GM12878 (cell line): Measurements from ENCODE around the gene C1orf146. TPM values are rescaled to one million over a fixed set of nuclear protein-coding genes. Genes with fewer than 3 reads are reported as not detected.

ENCODE experiments used
- ATAC-seq: fragments of 200-7000 bp; cut with Tn5 transposase; 3 replicates; pipeline ENCODE4 v1.9.1; 2020; ENCODE audit warnings: mild to moderate bottlenecking, moderate library complexity
- BruUV-seq: library from RNA; stranded (reverse); fragments of 400-500 nt; replicated peaks from 2 replicates; lab custom pipeline; 2021; lab: Mats Ljungman, UMichigan
- CTCF ChIA-PET: fragments of 300-600 bp; sonication (Branson Sonifier 250); formaldehyde crosslinking; extraction: SDS; loops from one replicate; lab custom pipeline; 2021; ENCODE audit warnings: inconsistent platforms; lab: Yijun Ruan, JAX
- POLR2A ChIA-PET: fragments of 350-600 bp; formaldehyde crosslinking; extraction: SDS; loops from one replicate; lab custom pipeline; 2021; ENCODE audit warnings: inconsistent platforms; lab: Charles Lee
- RAD21 ChIA-PET: fragments of 300-600 bp; sonication (Branson Sonifier 250); formaldehyde crosslinking; loops from one replicate; lab custom pipeline; 2023; ENCODE audit warnings: antibody characterized with exemption; ENCODE audit not compliant: unreplicated experiment; lab: Charles Lee
- SMC1A ChIA-PET: fragments of 300-600 bp; sonication (Branson Sonifier 250); formaldehyde crosslinking; loops from one replicate; lab custom pipeline; 2023; ENCODE audit not compliant: unreplicated experiment, uncharacterized antibody; lab: Charles Lee
- DNase-seq: peaks from one replicate; pipeline ENCODE4 v3.0.0-alpha.2; 2011; ENCODE audit warnings: low read depth, low spot score
- FAIRE-seq: peaks from 3 replicates; lab custom pipeline; 2011; peaks lifted over from hg19 to GRCh38; lab: Jason Lieb, UNC
- H2AFZ ChIP-seq: 2 replicates; pipeline ENCODE4 v1.6.0; 2011; ENCODE audit warnings: low read depth, low read length, control low read depth; ENCODE audit not compliant: control insufficient read depth
- H3K27ac ChIP-seq: 2 replicates; pipeline ENCODE4 v1.5.1; 2011; ENCODE audit warnings: control low read depth; ENCODE audit not compliant: control insufficient read depth, insufficient read depth
- H3K27me3 ChIP-seq, 2 experiments: replicated peaks in 1 of 2; 2 replicates each; pipeline versions ENCODE4 v1.6.0 to v1.6.1; 2011; ENCODE audit warnings: low read length in 1 of 2; ENCODE audit not compliant: control insufficient read depth in 2 of 2, insufficient read depth in 2 of 2
- H3K36me3 ChIP-seq, 2 experiments: 2 replicates each; pipeline ENCODE4 v1.5.1; 2011; ENCODE audit warnings: low read length in 1 of 2; ENCODE audit not compliant: control insufficient read depth in 2 of 2, insufficient read depth in 2 of 2
- H3K4me1 ChIP-seq: 2 replicates; pipeline ENCODE4 v1.6.1; 2011; ENCODE audit warnings: mild to moderate bottlenecking, low read length, moderate library complexity, mixed read lengths; ENCODE audit not compliant: control insufficient read depth, insufficient read depth
- H3K4me2 ChIP-seq: 2 replicates; pipeline ENCODE4 v1.6.0; 2011; ENCODE audit warnings: control low read depth; ENCODE audit not compliant: control insufficient read depth, insufficient read depth
- H3K4me3 ChIP-seq: fragments of 200-600 bp; sonication (generic); 2 replicates; pipeline ENCODE4 v1.5.1; 2016
- H3K79me2 ChIP-seq: 2 replicates; pipeline ENCODE4 v1.6.0; 2011; ENCODE audit warnings: low read length; ENCODE audit not compliant: control insufficient read depth, insufficient read depth
- H3K9ac ChIP-seq: 2 replicates; pipeline ENCODE4 v1.8.0; 2011; ENCODE audit warnings: low read length, control low read depth, mixed read lengths; ENCODE audit not compliant: control insufficient read depth, insufficient read depth
- H3K9me3 ChIP-seq: replicated peaks from 3 replicates; pipeline ENCODE4 v1.5.1; 2011; ENCODE audit warnings: mild to moderate bottlenecking, low read length; ENCODE audit not compliant: control insufficient read depth, insufficient read depth
- H4K20me1 ChIP-seq: 2 replicates; pipeline ENCODE4 v1.6.0; 2011; ENCODE audit not compliant: control insufficient read depth, insufficient read depth
- CHD1 ChIP-seq: IDR thresholded peaks from 2 replicates; pipeline ENCODE4 v1.6.1; 2012; ENCODE audit warnings: low read depth, low read length, improper control_type of control experiment
- KLF5 ChIP-seq: fragments of 450-650 bp; IDR thresholded peaks from 2 replicates; pipeline ENCODE4 v1.6.1; 2014; ENCODE audit warnings: mild to moderate bottlenecking; ENCODE audit not compliant: partially characterized antibody
- NFXL1 ChIP-seq: fragments of 450-650 bp; IDR thresholded peaks from 2 replicates; pipeline ENCODE4 v1.6.1; 2017; ENCODE audit warnings: antibody characterized with exemption, mild to moderate bottlenecking, borderline replicate concordance
- SIX5 ChIP-seq: IDR thresholded peaks from 2 replicates; pipeline ENCODE4 v1.6.1; 2011; ENCODE audit warnings: mild to moderate bottlenecking, low read depth, low read length, moderate library complexity; ENCODE audit not compliant: severe bottlenecking
- SPI1 ChIP-seq: IDR thresholded peaks from 2 replicates; pipeline ENCODE4 v1.6.1; 2011; ENCODE audit warnings: low read depth, mild to moderate bottlenecking, low read length, moderate library complexity, borderline replicate concordance; ENCODE audit not compliant: insufficient read depth
- ZBTB4 ChIP-seq: fragments of 450-650 bp; formaldehyde crosslinking; IDR thresholded peaks from 2 replicates; pipeline ENCODE4 v1.4.0; 2022; ENCODE audit warnings: mild to moderate bottlenecking, moderate library complexity
- ZNF274 ChIP-seq: IDR thresholded peaks from one replicate; pipeline ENCODE4 v1.8.0; 2011; ENCODE audit not compliant: insufficient read length, insufficient read depth
- WGBS: methylation state at CpG from one replicate; pipeline ENCODE4 v1.1.6; 2016; ENCODE audit warnings: low lambda C conversion rate; ENCODE audit not compliant: insufficient replicate concordance, insufficient coverage; ENCODE audit errors: missing lambda C conversion rate; 5-methylcytosine and 5-hydroxymethylcytosine counted together
- in situ Hi-C: fragments of 300-500 bp; cut with MboI; formaldehyde crosslinking; loops from 9 replicates; pipeline ENCODE4 v1.14.3; 2018; ENCODE audit warnings: mixed read lengths
- intact Hi-C: fragments of 100-400 bp; cut with micrococcal nuclease; formaldehyde crosslinking; loops from one replicate; pipeline ENCODE4 v1.14.2; 2022; ENCODE audit not compliant: unreplicated experiment
- polyA plus RNA-seq, 11 experiments: library from polyadenylated mRNA; depleted of rRNA in 4 of 11; unstranded in 6 of 11; stranded (reverse) in 5 of 11; fragments of >200 nt; fragmentation: Nextera tagmentation in 4 of 11; fragmentation: Illumina TruSeq in 1 of 11; extraction: Ambion mirVana in 4 of 11; extraction: Trizol in 1 of 11; gene quantifications; 1 replicate in 1 of 11; 2 replicates in 10 of 11; pipeline versions ENCODE4 v1.2.1 to v1.2.3, GENCODE V29; 2011 to 2016; ENCODE audit warnings: inconsistent platforms in 2 of 11, missing spikeins in 2 of 11, low read depth in 1 of 11
- total RNA-seq, 4 experiments: library from RNA; depleted of rRNA in 3 of 4; stranded (reverse); fragments of >200 nt in 3 of 4; fragmentation: Illumina TruSeq in 1 of 4; extraction: Trizol in 1 of 4; gene quantifications; 2 replicates each; pipeline versions ENCODE4 v1.2.1 to v1.2.3, GENCODE V29; 2013 to 2021
- TF ChIP-seq, protein P1 (sequence below): fragments of 450-650 bp; IDR thresholded peaks from 2 replicates; pipeline ENCODE4 v1.6.1; 2017; ENCODE audit warnings: antibody characterized with exemption, mild to moderate bottlenecking, moderate library complexity
- TF ChIP-seq, protein P2 (sequence below), 3 experiments: IDR thresholded peaks in 2 of 3; conservative IDR thresholded peaks in 1 of 3; 2 replicates each; pipeline ENCODE4 v1.5.1; 2011; ENCODE audit warnings: low read depth in 3 of 3, low read length in 3 of 3, mild to moderate bottlenecking in 3 of 3, control low read depth in 2 of 3, moderate library complexity in 2 of 3, inconsistent platforms in 1 of 3, mixed read lengths in 1 of 3; ENCODE audit not compliant: control insufficient read depth in 2 of 3, insufficient read depth in 1 of 3; ENCODE audit errors: extremely low read depth in 1 of 3
- TF ChIP-seq, protein P3 (sequence below): IDR thresholded peaks from 2 replicates; pipeline ENCODE4 v1.6.1; 2012; ENCODE audit warnings: improper control_type of control experiment, low read depth, low read length; ENCODE audit not compliant: insufficient replicate concordance

C1orf146 gene
- total and polyA plus RNA-seq, 10 of the 15 experiments (the other 5 are each of a cell fraction or from before 2014, with no cell fraction given), result not detected

- Histone ChIP-seq H3K27me3 (no peaks in the 10 kb centered on the region), H3K4me2 (no peak overlapping the region), H2AFZ (no peak overlapping the region), H3K4me3 (no peak overlapping the region), H3K79me2 (no peaks in the 10 kb centered on the region), H4K20me1 (no peaks in the 10 kb centered on the region), H3K9ac (no peak overlapping the region), H3K27ac (no peak overlapping the region), H3K4me1 (no peaks in the 10 kb centered on the region), H3K36me3 (peaks cover 0 to 3% of the 10 kb centered on the region in 2 experiments; a peak in 2 of 4 replicates), H3K9me3 (no peaks in the 10 kb centered on the region)
- no TSS peak for BruUV-seq
- FAIRE-seq, result no peak
- DNase-seq, result no peak
- RAD21 ChIA-PET, result interaction anchor here (1.2 kb wide), 1 partner anchor 15 kb away, joined by 3 read pairs; no protein-coding TSS in a partner anchor
- intact Hi-C loops (no loop called here), in situ Hi-C loops (no loop called here)
- WGBS, result 93% methylated on average over 3 of the region's 3 CpGs
- CTCF ChIA-PET, result no interaction called here
- POLR2A ChIA-PET, result no interaction called here
- no peak for ATAC-seq
- SMC1A ChIA-PET, result no interaction called here
- TF ChIP-seq NFXL1 (no peak), CHD1 (no peak), SPI1 (no peak), KLF5 (no peak), ZBTB4 (no peak), ZNF274 (no peak), SIX5 (no peak)
- TF ChIP-seq, protein P1, sequence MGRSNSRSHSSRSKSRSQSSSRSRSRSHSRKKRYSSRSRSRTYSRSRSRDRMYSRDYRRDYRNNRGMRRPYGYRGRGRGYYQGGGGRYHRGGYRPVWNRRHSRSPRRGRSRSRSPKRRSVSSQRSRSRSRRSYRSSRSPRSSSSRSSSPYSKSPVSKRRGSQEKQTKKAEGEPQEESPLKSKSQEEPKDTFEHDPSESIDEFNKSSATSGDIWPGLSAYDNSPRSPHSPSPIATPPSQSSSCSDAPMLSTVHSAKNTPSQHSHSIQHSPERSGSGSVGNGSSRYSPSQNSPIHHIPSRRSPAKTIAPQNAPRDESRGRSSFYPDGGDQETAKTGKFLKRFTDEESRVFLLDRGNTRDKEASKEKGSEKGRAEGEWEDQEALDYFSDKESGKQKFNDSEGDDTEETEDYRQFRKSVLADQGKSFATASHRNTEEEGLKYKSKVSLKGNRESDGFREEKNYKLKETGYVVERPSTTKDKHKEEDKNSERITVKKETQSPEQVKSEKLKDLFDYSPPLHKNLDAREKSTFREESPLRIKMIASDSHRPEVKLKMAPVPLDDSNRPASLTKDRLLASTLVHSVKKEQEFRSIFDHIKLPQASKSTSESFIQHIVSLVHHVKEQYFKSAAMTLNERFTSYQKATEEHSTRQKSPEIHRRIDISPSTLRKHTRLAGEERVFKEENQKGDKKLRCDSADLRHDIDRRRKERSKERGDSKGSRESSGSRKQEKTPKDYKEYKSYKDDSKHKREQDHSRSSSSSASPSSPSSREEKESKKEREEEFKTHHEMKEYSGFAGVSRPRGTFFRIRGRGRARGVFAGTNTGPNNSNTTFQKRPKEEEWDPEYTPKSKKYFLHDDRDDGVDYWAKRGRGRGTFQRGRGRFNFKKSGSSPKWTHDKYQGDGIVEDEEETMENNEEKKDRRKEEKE, result no peak
- TF ChIP-seq, protein P2, sequence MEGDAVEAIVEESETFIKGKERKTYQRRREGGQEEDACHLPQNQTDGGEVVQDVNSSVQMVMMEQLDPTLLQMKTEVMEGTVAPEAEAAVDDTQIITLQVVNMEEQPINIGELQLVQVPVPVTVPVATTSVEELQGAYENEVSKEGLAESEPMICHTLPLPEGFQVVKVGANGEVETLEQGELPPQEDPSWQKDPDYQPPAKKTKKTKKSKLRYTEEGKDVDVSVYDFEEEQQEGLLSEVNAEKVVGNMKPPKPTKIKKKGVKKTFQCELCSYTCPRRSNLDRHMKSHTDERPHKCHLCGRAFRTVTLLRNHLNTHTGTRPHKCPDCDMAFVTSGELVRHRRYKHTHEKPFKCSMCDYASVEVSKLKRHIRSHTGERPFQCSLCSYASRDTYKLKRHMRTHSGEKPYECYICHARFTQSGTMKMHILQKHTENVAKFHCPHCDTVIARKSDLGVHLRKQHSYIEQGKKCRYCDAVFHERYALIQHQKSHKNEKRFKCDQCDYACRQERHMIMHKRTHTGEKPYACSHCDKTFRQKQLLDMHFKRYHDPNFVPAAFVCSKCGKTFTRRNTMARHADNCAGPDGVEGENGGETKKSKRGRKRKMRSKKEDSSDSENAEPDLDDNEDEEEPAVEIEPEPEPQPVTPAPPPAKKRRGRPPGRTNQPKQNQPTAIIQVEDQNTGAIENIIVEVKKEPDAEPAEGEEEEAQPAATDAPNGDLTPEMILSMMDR (IDR thresholded peaks at IDR 0.05 in 2 of 3, conservative IDR thresholded peaks at IDR 0.05 in 1 of 3; ENCODE audit: control insufficient read depth in 2 of 3, extremely low read depth in 1 of 3, insufficient read depth in 1 of 3, low read depth in 3 of 3, low read length in 3 of 3), result no peak
- TF ChIP-seq, protein P3, sequence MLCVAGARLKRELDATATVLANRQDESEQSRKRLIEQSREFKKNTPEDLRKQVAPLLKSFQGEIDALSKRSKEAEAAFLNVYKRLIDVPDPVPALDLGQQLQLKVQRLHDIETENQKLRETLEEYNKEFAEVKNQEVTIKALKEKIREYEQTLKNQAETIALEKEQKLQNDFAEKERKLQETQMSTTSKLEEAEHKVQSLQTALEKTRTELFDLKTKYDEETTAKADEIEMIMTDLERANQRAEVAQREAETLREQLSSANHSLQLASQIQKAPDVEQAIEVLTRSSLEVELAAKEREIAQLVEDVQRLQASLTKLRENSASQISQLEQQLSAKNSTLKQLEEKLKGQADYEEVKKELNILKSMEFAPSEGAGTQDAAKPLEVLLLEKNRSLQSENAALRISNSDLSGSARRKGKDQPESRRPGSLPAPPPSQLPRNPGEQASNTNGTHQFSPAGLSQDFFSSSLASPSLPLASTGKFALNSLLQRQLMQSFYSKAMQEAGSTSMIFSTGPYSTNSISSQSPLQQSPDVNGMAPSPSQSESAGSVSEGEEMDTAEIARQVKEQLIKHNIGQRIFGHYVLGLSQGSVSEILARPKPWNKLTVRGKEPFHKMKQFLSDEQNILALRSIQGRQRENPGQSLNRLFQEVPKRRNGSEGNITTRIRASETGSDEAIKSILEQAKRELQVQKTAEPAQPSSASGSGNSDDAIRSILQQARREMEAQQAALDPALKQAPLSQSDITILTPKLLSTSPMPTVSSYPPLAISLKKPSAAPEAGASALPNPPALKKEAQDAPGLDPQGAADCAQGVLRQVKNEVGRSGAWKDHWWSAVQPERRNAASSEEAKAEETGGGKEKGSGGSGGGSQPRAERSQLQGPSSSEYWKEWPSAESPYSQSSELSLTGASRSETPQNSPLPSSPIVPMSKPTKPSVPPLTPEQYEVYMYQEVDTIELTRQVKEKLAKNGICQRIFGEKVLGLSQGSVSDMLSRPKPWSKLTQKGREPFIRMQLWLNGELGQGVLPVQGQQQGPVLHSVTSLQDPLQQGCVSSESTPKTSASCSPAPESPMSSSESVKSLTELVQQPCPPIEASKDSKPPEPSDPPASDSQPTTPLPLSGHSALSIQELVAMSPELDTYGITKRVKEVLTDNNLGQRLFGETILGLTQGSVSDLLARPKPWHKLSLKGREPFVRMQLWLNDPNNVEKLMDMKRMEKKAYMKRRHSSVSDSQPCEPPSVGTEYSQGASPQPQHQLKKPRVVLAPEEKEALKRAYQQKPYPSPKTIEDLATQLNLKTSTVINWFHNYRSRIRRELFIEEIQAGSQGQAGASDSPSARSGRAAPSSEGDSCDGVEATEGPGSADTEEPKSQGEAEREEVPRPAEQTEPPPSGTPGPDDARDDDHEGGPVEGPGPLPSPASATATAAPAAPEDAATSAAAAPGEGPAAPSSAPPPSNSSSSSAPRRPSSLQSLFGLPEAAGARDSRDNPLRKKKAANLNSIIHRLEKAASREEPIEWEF, result no peak
Measured at GRCh38 chr1:92276082-92276481, 58.4 kb downstream of the C1orf146 start.
